Activated CD4-positive, alpha-beta T cell treated with anti-CD3 and anti-CD28 coated beads for 24 hours (primary cell): ENCODE measurements around the gene SLC30A7.
"Not testable (repeated sequence)": the region's sequence is repeated elsewhere in the genome, so short reads cannot be mapped to it uniquely, and the experiment has no call there.

Source experiments
- DNase-seq, 2 donors: peaks; one replicate each; pipeline ENCODE4 v3.0.0-alpha.2; 2020; ENCODE audit warnings: low read depth in 2 of 2

The SLC30A7 gene

GRCh38 chr1:100889869-100890482 lies 5.9 kb upstream of the SLC30A7 start:
- not testable (repeated sequence) for DNase-seq

DNA sequence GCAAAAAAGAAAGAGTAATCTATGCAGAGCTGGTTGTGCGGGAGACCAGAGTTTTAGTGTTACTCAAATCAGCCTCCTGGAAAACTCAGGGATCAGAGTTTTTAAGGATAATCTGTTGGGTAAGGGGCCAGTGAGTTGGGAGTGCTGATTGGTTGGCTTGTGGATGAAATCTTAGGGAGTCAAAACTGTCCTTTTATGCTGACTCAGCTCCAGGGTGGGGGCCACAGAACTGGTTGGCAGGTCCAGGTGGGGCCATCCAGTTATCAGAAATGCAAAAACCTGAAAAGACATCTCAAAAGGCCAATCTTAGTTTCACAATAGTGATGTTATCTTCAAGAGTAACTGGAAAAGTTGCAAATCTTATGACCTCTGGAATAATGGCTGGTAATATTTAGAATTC lies 4.5 kb upstream of the SLC30A7 start:
- DNase-seq = no peak

- DNase-seq = no peak
Measured at GRCh38 chr1:100892554-100892953, 3.3 kb upstream of the SLC30A7 start.

DNA sequence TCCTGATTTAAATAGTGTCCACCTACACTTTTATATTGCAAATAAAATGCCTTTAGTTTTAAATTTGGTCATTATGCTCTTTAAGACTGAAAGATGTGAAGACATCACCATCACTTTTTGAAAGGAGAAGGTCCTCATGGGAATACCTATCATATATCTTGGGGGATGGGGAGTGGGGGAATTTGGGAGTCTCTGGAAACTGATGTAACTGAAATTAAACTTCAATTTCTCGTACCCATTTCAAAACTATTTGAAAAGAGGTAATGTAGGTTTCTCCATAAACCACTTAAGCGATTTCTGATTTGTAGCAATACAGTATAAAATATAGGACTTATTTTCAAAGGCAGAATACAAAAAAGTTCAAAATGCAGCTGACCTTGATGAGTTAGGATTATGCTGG lies 2.2 kb upstream of the SLC30A7 start:
- no peak for DNase-seq

DNA sequence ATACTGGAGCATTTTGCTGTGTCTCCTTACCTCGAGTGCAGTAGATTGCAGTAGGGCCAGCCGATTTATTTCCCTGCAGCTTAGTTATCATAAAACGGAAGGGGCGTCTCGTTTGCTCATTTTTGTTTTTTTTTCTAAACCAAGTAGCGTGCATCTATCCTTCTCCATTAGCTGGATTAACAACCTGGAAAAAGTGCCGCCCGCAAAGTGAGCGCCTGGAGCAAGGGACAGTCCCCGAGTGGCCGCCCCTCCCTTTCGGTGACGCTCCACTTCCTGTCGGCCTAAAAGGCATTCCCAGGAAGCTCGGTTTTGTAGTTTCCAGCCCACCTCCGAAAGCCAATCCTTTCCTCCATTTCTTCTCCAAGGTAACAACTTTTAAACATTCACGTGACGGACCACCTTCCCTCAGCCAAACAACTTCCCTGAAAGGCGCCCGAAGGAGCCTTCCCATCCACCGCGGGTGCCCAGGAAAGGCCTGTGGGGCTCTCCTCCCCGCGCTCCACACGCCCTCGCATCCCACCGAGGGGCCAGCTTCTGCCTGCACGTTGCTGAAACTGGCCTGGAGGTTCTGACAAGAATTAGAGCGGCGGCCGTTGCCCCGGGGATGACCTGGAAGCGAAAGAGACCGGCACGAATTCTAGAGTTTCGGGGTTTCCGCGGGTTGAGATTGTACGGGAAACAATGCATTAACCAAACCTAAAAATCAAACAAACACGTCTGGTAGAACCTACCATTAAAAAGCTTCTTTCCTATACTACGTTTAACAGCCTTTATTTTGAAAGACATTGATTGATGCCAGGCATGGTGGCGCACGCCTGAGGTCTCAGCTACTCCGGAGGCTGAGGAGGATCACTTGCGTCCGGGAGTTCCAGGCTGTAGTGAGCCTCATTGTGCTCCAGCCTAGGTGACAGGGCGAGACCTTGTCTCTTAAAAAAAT lies 1.0 kb upstream of the SLC30A7 start, which contains the start of gene EXTL2:
Gene EXTL2 (minus strand): TSS at position 240 of the 937 bp plus-strand sequence. CDS start 6,085 bp downstream, outside the sequence.
- DNase-seq = peak; percentile 30 to 69

- DNase-seq = peak; percentile 5 to 29
Measured at GRCh38 chr1:100896481-100896982, 642 bp downstream of the SLC30A7 start.

- DNase-seq = no peak
Measured at GRCh38 chr1:100902365-100902764, 6.5 kb downstream of the SLC30A7 start.

- no peak for DNase-seq
Measured at GRCh38 chr1:100903777-100904176, 7.9 kb downstream of the SLC30A7 start.

DNA sequence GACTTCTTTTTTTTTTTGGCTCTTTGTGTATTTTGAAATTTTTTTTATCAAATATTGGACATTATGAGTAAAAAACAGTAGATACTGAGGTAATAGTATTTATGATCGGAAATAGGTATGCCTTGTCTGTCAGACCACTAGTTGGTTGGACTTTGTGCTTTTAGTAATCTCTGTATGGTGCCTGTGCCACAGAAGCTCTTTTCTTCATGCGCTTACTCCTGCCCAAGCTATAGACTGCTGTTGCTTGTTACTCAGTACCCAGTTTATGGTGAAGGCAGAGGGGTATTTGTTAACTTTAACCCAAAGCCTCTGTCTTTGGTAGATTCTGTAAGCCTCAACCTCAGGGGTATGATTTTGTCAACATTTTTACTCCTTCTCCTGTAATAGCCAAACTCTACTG lies 8.6 kb downstream of the SLC30A7 start:
- no peak for DNase-seq

DNA sequence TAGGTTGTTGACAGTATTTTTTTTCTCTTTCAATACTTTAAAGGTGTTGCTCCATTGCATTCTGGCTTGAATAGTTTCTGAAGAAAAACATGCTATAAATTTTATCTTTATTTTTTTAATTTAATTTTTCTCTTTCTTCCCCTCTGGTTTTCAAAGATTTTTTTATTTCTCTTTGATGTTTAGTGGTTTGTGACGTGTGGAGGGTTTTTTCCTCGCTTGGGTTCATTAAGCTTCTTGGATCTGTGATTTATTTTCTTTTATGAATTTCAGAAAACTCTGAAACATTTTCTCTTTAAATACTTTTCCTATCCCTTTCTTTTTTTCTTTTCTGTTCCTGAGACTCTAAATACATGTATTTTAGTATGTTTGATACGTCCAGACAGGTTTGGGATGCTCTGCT lies 9.3 kb downstream of the SLC30A7 start:
- DNase-seq = no peak

DNA sequence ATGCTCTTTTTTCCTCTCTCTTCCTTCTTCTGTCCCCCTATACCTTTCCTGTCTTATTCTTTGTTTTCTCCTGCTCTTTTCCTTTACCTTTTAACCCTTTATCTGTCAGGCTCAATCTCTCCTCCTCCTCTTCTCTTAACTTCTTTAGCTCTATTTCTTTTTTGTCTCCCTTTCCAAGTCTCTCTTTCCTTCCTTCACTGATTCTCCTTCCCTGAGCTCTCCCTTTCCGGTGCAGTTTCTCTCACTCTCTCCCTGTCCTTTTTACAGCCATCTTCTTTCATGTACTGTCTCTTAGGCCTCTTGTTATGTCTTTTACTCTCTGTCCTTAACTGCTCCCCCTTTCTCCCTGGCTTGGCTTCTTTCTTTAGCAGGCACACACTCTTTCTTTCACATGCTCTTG lies 12.0 kb downstream of the SLC30A7 start:
- DNase-seq = no peak

GRCh38 chr1:100909018-100909417 lies 13.1 kb downstream of the SLC30A7 start:
- no peak for DNase-seq

- no peak for DNase-seq
Measured at GRCh38 chr1:100912019-100912418, 16.1 kb downstream of the SLC30A7 start.

GRCh38 chr1:100921110-100921706 lies 25.3 kb downstream of the SLC30A7 start:
- no peak for DNase-seq

DNA sequence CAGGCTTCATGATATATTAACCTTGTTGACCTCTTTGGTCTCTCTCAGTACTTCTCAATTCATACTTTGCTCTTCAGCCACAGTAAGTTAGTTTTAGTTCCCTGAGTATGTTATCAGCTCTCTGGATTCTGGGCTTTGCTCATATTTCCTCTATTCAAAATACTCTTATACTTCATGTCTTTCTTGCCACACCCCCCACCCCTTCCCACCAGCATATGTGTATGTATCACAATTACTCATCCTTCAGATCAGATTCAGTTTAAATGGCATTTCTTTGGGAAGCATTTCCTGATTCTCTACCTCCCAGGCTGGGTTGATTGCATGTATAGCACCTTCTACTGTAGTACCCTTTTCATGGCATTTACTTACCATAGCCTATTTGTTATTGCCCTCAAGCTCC lies 28.3 kb downstream of the SLC30A7 start:
- no peak for DNase-seq

GRCh38 chr1:100924991-100925390 lies 29.1 kb downstream of the SLC30A7 start:
- DNase-seq = no peak

GRCh38 chr1:100926240-100926639 lies 30.4 kb downstream of the SLC30A7 start:
- no peak for DNase-seq

GRCh38 chr1:100927276-100927675 lies 31.4 kb downstream of the SLC30A7 start:
- DNase-seq = no peak

DNA sequence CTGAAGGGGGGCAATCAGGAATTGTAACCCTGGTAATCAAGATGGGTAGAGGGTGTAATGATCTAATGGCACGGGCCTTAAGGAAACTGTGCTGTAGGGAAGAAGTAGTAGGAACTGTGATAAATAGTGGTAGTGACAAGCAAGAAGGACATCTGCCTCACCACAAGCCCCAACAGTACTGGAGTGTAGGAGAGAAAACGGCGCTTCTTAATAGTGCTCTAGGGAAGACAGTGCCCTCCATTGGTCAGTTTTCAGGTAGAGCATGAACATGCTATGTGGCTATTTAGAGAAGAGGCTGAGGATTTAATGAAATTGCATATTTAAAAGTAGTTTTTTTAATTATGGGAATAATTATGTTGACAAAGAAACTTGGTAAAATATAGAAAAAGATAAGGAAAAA lies 32.2 kb downstream of the SLC30A7 start:
- no peak for DNase-seq

- DNase-seq = no peak
Measured at GRCh38 chr1:100930494-100930893, 34.6 kb downstream of the SLC30A7 start.

- DNase-seq = no peak
Measured at GRCh38 chr1:100931716-100932115, 35.8 kb downstream of the SLC30A7 start.

DNA sequence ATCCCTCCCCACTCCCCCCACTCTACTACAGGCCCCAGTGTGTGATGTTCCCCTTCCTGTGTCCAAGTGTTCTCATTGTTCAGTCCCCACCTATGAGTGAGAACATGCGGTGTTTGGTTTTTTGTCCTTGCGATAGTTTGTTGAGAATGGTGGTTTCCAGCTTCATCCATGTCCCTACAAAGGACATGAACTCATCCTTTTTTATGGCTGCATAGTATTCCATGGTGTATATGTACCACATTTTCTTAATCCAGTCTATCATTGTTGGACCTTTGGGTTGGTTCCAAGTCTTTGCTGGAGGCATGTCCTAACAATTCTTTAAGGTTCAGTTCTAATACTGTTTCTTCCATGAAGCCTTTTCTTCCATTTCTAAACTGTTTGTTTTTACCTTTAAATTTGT lies 37.7 kb downstream of the SLC30A7 start:
- not testable (repeated sequence) for DNase-seq
